ENCODE measurements around the gene FAM131A. TPM values are rescaled to one million over a fixed set of nuclear protein-coding genes. Genes with fewer than 3 reads are reported as not detected.
A peak's percentile ranks its signal among the peaks of the same experiment; 100 is the strongest.

Gene FAM131A
- total RNA-seq, 2 experiments from 2014 or later, result 4.0 to 5.5 TPM

DNA sequence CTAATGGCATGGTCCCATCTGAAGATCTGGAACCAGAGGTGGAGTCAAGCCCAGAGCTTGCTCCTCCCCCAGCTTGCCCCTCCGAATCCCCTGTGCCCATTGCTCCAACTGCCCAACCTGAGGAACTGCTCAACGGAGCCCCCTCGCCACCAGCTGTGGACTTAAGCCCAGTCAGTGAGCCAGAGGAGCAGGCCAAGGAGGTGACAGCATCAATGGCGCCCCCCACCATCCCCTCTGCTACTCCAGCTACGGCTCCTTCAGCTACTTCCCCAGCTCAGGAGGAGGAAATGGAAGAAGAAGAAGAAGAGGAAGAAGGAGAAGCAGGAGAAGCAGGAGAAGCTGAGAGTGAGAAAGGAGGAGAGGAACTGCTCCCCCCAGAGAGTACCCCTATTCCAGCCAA lies 15.7 kb upstream of the FAM131A start:
- TF ChIP-seq, protein P1, sequence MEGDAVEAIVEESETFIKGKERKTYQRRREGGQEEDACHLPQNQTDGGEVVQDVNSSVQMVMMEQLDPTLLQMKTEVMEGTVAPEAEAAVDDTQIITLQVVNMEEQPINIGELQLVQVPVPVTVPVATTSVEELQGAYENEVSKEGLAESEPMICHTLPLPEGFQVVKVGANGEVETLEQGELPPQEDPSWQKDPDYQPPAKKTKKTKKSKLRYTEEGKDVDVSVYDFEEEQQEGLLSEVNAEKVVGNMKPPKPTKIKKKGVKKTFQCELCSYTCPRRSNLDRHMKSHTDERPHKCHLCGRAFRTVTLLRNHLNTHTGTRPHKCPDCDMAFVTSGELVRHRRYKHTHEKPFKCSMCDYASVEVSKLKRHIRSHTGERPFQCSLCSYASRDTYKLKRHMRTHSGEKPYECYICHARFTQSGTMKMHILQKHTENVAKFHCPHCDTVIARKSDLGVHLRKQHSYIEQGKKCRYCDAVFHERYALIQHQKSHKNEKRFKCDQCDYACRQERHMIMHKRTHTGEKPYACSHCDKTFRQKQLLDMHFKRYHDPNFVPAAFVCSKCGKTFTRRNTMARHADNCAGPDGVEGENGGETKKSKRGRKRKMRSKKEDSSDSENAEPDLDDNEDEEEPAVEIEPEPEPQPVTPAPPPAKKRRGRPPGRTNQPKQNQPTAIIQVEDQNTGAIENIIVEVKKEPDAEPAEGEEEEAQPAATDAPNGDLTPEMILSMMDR (IDR thresholded peaks at IDR 0.05), result no peak
- POLR2A ChIA-PET, result interaction anchor here (0.8 to 5.6 kb wide), 5 partner anchors 7 to 16 kb away, joined by 3 to 45 read pairs (median 12); partner anchors contain the start of gene FAM131A
- no peak for DNase-seq
- intact Hi-C loops (cut with micrococcal nuclease), result no loop called here
- no peaks in the 10 kb centered on the region for H3K27me3 Mint-ChIP-seq
- H3K4me1 Mint-ChIP-seq (ENCODE audit: low read depth), result peaks cover 48% of the 10 kb centered on the region
- H3K36me3 Mint-ChIP-seq (ENCODE audit: low read depth), result peaks cover 82% of the 10 kb centered on the region
- no peak overlapping the region for H3K27ac Mint-ChIP-seq
- H3K4me3 Mint-ChIP-seq, result no peak overlapping the region
- no peak for ATAC-seq
- H3K9me3 Mint-ChIP-seq, result no peaks in the 10 kb centered on the region
- CTCF ChIA-PET, result no interaction called here

DNA sequence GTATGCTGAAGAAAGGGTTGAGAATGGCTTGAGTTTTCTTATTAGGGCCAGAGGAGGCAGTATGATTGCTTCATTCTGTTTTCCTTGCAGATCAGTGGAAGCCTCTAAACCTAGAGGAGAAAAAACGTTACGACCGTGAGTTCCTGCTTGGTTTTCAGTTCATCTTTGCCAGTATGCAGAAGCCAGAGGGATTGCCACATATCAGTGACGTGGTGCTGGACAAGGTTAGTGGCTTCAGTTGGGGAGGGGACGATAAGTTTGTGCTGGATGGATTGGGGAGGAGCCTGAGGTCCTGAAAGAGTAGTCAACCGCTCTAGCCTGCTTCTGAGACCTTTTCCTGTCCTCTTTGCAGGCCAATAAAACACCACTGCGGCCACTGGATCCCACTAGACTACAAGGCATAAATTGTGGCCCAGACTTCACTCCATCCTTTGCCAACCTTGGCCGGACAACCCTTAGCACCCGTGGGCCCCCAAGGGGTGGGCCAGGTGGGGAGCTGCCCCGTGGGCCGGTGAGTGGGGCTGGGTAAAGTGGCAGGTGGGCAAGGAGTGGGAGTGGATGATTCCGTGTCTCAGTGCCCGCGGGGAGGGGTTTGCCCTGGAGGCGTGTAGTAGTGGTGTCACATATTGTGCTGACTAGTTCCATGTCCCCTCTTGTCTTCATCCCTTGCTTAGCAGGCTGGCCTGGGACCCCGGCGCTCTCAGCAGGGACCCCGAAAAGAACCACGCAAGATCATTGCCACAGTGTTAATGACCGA lies 14.5 kb upstream of the FAM131A start:
- TF ChIP-seq, protein P1 (IDR thresholded peaks at IDR 0.05), result no peak
- CTCF ChIA-PET, result interaction anchor here (1.5 kb wide), 1 partner anchor 29 kb away, joined by 3 read pairs; no protein-coding TSS in a partner anchor
- DNase-seq (no peak), ATAC-seq (no peak)
- peaks cover 35% of the 10 kb centered on the region for H3K4me1 Mint-ChIP-seq (ENCODE audit: low read depth)
- no peak overlapping the region for H3K27ac Mint-ChIP-seq
- POLR2A ChIA-PET, result interaction anchor here (0.8 to 5.9 kb wide), 5 partner anchors 6 to 28 kb away, joined by 3 to 58 read pairs (median 6); no protein-coding TSS in a partner anchor
- peaks cover 82% of the 10 kb centered on the region for H3K36me3 Mint-ChIP-seq (ENCODE audit: low read depth)
- H3K9me3 Mint-ChIP-seq, result no peaks in the 10 kb centered on the region
- intact Hi-C loops (cut with micrococcal nuclease), result no loop called here
- no peak overlapping the region for H3K4me3 Mint-ChIP-seq
- no peaks in the 10 kb centered on the region for H3K27me3 Mint-ChIP-seq

DNA sequence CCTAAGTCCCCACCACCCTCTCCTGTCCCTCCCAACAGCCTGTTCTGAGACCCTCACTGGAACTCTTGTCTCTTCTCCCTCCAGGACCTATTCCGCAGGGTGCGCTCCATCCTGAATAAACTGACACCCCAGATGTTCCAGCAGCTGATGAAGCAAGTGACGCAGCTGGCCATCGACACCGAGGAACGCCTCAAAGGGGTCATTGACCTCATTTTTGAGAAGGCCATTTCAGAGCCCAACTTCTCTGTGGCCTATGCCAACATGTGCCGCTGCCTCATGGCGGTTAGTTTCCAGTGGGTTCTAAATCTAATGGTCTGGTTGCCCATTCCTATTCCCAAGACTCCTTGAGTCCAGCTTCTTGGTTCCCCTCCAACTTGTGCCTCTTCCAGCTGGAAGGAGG lies 13.7 kb upstream of the FAM131A start:
- CTCF ChIA-PET, result interaction anchor here (1.5 kb wide), 1 partner anchor 30 kb away, joined by 3 read pairs; no protein-coding TSS in a partner anchor
- H3K27me3 Mint-ChIP-seq, result no peaks in the 10 kb centered on the region
- no peak overlapping the region for H3K4me3 Mint-ChIP-seq
- peak overlapping the region; percentile 14 for H3K27ac Mint-ChIP-seq
- no peak for ATAC-seq
- POLR2A ChIA-PET, result interaction anchor here (0.6 to 5.9 kb wide), 7 partner anchors 8 to 42 kb away, joined by 3 to 58 read pairs (median 4); no protein-coding TSS in a partner anchor
- no peak for DNase-seq
- intact Hi-C loops (cut with micrococcal nuclease), result no loop called here
- TF ChIP-seq, protein P1 (IDR thresholded peaks at IDR 0.05), result no peak
- peaks cover 86% of the 10 kb centered on the region for H3K36me3 Mint-ChIP-seq (ENCODE audit: low read depth)
- no peaks in the 10 kb centered on the region for H3K9me3 Mint-ChIP-seq
- H3K4me1 Mint-ChIP-seq (ENCODE audit: low read depth), result peaks cover 32% of the 10 kb centered on the region

DNA sequence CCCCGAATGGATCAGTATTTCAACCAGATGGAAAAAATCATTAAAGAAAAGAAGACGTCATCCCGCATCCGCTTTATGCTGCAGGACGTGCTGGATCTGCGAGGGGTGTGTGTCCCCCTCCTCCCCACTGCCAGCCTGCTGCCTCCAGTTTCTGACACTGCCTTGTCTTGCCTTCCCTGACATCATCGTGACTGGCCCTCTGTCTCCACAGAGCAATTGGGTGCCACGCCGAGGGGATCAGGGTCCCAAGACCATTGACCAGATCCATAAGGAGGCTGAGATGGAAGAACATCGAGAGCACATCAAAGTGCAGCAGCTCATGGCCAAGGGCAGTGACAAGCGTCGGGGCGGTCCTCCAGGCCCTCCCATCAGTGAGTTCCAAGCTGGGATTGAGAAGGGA lies 12.1 kb upstream of the FAM131A start:
- no peak for DNase-seq
- Mint-ChIP-seq H3K27ac (peak overlapping the region; percentile 78), H3K9me3 (no peaks in the 10 kb centered on the region), H3K4me1 (ENCODE audit: low read depth) (peaks cover 31% of the 10 kb centered on the region), H3K36me3 (ENCODE audit: low read depth) (peaks cover 91% of the 10 kb centered on the region), H3K27me3 (no peaks in the 10 kb centered on the region), H3K4me3 (no peak overlapping the region)
- ATAC-seq, result no peak
- TF ChIP-seq, protein P1 (IDR thresholded peaks at IDR 0.05), result no peak
- ChIA-PET POLR2A (interaction anchor here (1.2 to 5.9 kb wide), 4 partner anchors 10 to 13 kb away, joined by 3 to 58 read pairs (median 14); partner anchors contain the start of gene FAM131A), CTCF (interaction anchor here (1.0 to 2.4 kb wide), 3 partner anchors 13 to 28 kb away, joined by 3 to 6 read pairs (median 3); no protein-coding TSS in a partner anchor)
- intact Hi-C loops (cut with micrococcal nuclease), result no loop called here
